Measurements from ENCODE around the gene DNM1. TPM values are rescaled to one million over a fixed set of nuclear protein-coding genes. Genes with fewer than 3 reads are reported as not detected.

The DNM1 gene
- total RNA-seq, 1 donor from 2014 or later = 112 TPM

Small RNAs within 50 kb of the gene (microRNA-seq; reads per million reads assigned to microRNA genes)
- 93.4 reads per million, percentile 63 among the genes with 10 or more reads in this experiment for gene MIR199B
- gene MIR3154 = not detected

Other genes starting within 250 kb of the DNM1 start
- gene EEIG1, start 222.4 kb upstream of the DNM1 start, total RNA-seq (ENCODE audit: low replicate concordance) = 61.1 and 74.8 TPM in 2 replicates
- 6.7 and 10.3 TPM in 2 replicates for gene NAIF1, start 136.1 kb upstream of the DNM1 start, total RNA-seq (ENCODE audit: low replicate concordance)
- gene SLC25A25, start 135.1 kb upstream of the DNM1 start, total RNA-seq (ENCODE audit: low replicate concordance) = 19.1 and 39.0 TPM in 2 replicates
- 67.2 and 85.0 TPM in 2 replicates for gene PTGES2, start 75.7 kb upstream of the DNM1 start, total RNA-seq (ENCODE audit: low replicate concordance)
- gene LCN2, start 53.9 kb upstream of the DNM1 start, total RNA-seq (ENCODE audit: low replicate concordance) = 10.7 and 12.4 TPM in 2 replicates
- 108 and 150 TPM in 2 replicates for gene BBLN, start 43.1 kb upstream of the DNM1 start, total RNA-seq (ENCODE audit: low replicate concordance)
- 141 and 186 TPM in 2 replicates for gene CIZ1, start 11.8 kb upstream of the DNM1 start, total RNA-seq (ENCODE audit: low replicate concordance)
- gene GOLGA2, start 72.6 kb downstream of the DNM1 start, total RNA-seq (ENCODE audit: low replicate concordance) = 91.5 and 124 TPM in 2 replicates
- gene SWI5, start 72.9 kb downstream of the DNM1 start, total RNA-seq (ENCODE audit: low replicate concordance) = 23.0 and 25.1 TPM in 2 replicates
- gene TRUB2, start 119.1 kb downstream of the DNM1 start, total RNA-seq (ENCODE audit: low replicate concordance) = 32.9 and 40.4 TPM in 2 replicates
- 58.5 and 60.5 TPM in 2 replicates for gene COQ4, start 119.5 kb downstream of the DNM1 start, total RNA-seq (ENCODE audit: low replicate concordance)
- 42.2 and 47.2 TPM in 2 replicates for gene SLC27A4, start 137.1 kb downstream of the DNM1 start, total RNA-seq (ENCODE audit: low replicate concordance)
- 56.1 and 60.3 TPM in 2 replicates for gene URM1, start 168.0 kb downstream of the DNM1 start, total RNA-seq (ENCODE audit: low replicate concordance)
- gene CERCAM, start 217.5 kb downstream of the DNM1 start, total RNA-seq (ENCODE audit: low replicate concordance) = 47.3 and 60.8 TPM in 2 replicates